Heart right ventricle (tissue), 16 donors: ENCODE measurements around the gene CELSR1. TPM values are rescaled to one million over a fixed set of nuclear protein-coding genes. Genes with fewer than 3 reads are reported as not detected.

Experiments used
- ATAC-seq, 8 donors: fragments of 200-7000 bp; cut with Tn5 transposase; one replicate each; pipeline ENCODE4 v1.9.1; 2020; ENCODE audit warnings: mild to moderate bottlenecking in 8 of 8, moderate library complexity in 8 of 8, moderate number of reproducible peaks in 1 of 8
- DNase-seq, 2 donors: peaks; one replicate each; pipeline ENCODE4 v3.0.0-alpha.2; 2020
- H3K27ac ChIP-seq, 10 donors: fragments of 200-600 bp; sonication (generic) in 2 of 10; one replicate each; pipeline versions ENCODE4 v1.5.0 to v1.8.0; 2020 to 2022; ENCODE audit warnings: mild to moderate bottlenecking in 3 of 10
- H3K27me3 ChIP-seq, 7 donors: fragments of 200-600 bp; one replicate each; pipeline ENCODE4 v1.8.0; 2021 to 2022; ENCODE audit warnings: mild to moderate bottlenecking in 2 of 7
- H3K36me3 ChIP-seq, 9 donors: fragments of 200-600 bp; sonication (generic) in 1 of 9; one replicate each; pipeline versions ENCODE4 v1.5.0 to v1.8.0; 2020 to 2022; ENCODE audit warnings: mild to moderate bottlenecking in 2 of 9
- H3K4me1 ChIP-seq, 9 donors: fragments of 200-600 bp; sonication (generic) in 1 of 9; one replicate each; pipeline versions ENCODE4 v1.5.0 to v1.8.0; 2020 to 2022; ENCODE audit warnings: mild to moderate bottlenecking in 4 of 9
- H3K4me3 ChIP-seq, 10 donors: fragments of 200-600 bp; sonication (generic) in 2 of 10; one replicate each; pipeline versions ENCODE4 v1.5.0 to v1.8.0; 2020 to 2022; ENCODE audit warnings: mild to moderate bottlenecking in 7 of 10, moderate library complexity in 2 of 10
- H3K9me3 ChIP-seq, 11 donors: fragments of 200-600 bp in 10 of 11; sonication (generic) in 2 of 11; one replicate each; pipeline versions ENCODE4 v1.5.0 to v1.8.0; 2013 to 2022; ENCODE audit warnings: mild to moderate bottlenecking in 2 of 11, control low read depth in 1 of 11, moderate library complexity in 1 of 11
- WGBS, 2 donors: extraction: QIAGEN DNeasy Blood & Tissue Kit; methylation state at CpG; one replicate each; pipeline ENCODE4 v1.1.7; 2013; ENCODE audit warnings: inconsistent platforms in 1 of 2; 5-methylcytosine and 5-hydroxymethylcytosine counted together
- intact Hi-C, 10 donors: fragments of 100-400 bp; cut with DNase I; formaldehyde crosslinking; loops; one replicate each; pipeline versions ENCODE4 v1.11.1 to v1.14.2; 2022
- polyA plus RNA-seq, 2 donors: library from polyadenylated mRNA; stranded (reverse); fragments of 200-250 nt; gene quantifications; one replicate each; pipeline ENCODE4 v1.2.3, GENCODE V29; 2013
- total RNA-seq, 10 donors: library from RNA; stranded (reverse); fragmentation: NEBNext Ultra II Directional in 3 of 10; extraction: Animal tissue kit (Norgen Biotek cat#: 25700) in 3 of 10; gene quantifications; one replicate each; pipeline versions ENCODE4 v1.2.1 to v1.2.4, GENCODE V29; 2021 to 2023
- TF ChIP-seq, protein P1 (sequence below), 9 donors: fragments of 200-600 bp; sonication (generic) in 2 of 9; IDR thresholded peaks; one replicate each; pipeline versions ENCODE4 v1.5.0 to v1.8.0; 2021 to 2022; ENCODE audit warnings: antibody characterized with exemption in 9 of 9, mild to moderate bottlenecking in 5 of 9, moderate library complexity in 1 of 9
- donor health status: Arrhythmogenic right ventricular cardiomyopathy.
- donor health status: ischemic (EF 13 %, LVEDD 7.1; RV severe dilation, severe dysfunction).
- donor health status: healthy with polysubstance abuse.
- donor health status: DM: no; HTN: yes; CAD: no.
- donor health status: DM: no; HTN: no; CAD: no.
- donor health status: ischemic (EF 25% LVEDD 6.9; RV normal size, moderate dysfunction).
- donor health status: ischemic (EF 25% LVEDD 5.7; RV mildly dilated, moderate dysfunction).
- donor health status: healthy.
- donor health status: DM: yes; HTN: yes; CAD: no.
- donor health status: Ischemic cardiomyopathy.
- donor health status: ischemic (EF 35%, LVEDD 5.7; RV mildly dilated, moderate dysfunction).
- donor health status: nonischemic (EF 11% LVEDD 7.7; RV severe dilation, severe dysfunction).
- donor health status: DM: yes; HTN: yes; CAD: no.
- donor health status: PGD.
- donor health status: ischemic (EF 29% LVEDD 5.4; RV normal size, mild dysfunction).
- donor health status: nonischemic (EF 23%, LVEDD 6.1; RV moderate dilation, normal function).

Gene CELSR1
- total and polyA plus RNA-seq, 12 donors, result 4.0 to 16.7 (median 11.4) TPM

GRCh38 chr22:46382524-46382923, 154.9 kb downstream of the CELSR1 start:
- Histone ChIP-seq H3K36me3 (no peaks in the 10 kb centered on the region), H3K4me3 (no peak overlapping the region)
- TF ChIP-seq, protein P1, sequence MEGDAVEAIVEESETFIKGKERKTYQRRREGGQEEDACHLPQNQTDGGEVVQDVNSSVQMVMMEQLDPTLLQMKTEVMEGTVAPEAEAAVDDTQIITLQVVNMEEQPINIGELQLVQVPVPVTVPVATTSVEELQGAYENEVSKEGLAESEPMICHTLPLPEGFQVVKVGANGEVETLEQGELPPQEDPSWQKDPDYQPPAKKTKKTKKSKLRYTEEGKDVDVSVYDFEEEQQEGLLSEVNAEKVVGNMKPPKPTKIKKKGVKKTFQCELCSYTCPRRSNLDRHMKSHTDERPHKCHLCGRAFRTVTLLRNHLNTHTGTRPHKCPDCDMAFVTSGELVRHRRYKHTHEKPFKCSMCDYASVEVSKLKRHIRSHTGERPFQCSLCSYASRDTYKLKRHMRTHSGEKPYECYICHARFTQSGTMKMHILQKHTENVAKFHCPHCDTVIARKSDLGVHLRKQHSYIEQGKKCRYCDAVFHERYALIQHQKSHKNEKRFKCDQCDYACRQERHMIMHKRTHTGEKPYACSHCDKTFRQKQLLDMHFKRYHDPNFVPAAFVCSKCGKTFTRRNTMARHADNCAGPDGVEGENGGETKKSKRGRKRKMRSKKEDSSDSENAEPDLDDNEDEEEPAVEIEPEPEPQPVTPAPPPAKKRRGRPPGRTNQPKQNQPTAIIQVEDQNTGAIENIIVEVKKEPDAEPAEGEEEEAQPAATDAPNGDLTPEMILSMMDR (IDR thresholded peaks at IDR 0.05), result no peak

DNA sequence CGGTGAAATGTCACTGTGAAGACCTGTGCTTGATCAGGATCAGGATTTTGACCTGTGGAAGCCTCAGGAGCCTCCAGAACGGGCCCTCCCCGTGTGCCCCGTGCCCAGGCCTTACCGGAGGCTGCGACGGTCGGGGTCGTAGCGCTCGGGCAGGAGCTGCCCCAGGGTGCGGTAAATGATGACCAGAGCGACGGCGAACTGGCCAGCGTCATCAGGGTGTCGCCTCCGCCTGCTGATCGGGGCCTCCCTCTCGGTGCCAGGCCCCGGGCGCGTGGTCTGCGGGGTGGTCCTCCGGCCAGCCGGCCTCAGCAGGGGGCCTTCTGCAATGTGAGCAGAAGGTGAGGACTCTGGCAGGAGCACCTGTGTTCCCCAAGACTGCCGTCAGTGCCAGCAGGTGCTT, 155.7 kb downstream of the CELSR1 start:
- Histone ChIP-seq H3K27ac (no peak overlapping the region), H3K27me3 (no peaks in the 10 kb centered on the region), H3K36me3 (no peaks in the 10 kb centered on the region), H3K4me1 (peaks cover 0 to 15% (median 3%) of the 10 kb centered on the region in 9 donors), H3K9me3 (peaks cover 0 to under 1% (median 0%) of the 10 kb centered on the region in 11 donors), H3K4me3 (no peak overlapping the region)
- WGBS, 2 donors, result 91 to 96% methylated on average over 27 of the region's 27 CpGs
- TF ChIP-seq, protein P1 (IDR thresholded peaks at IDR 0.05), result no peak
- DNase-seq, result no peak
- no peak for ATAC-seq
- intact Hi-C loops, result no loop called here

More at GRCh38 chr22:46382524-46382923, 154.9 kb downstream of the CELSR1 start:
- no peaks in the 10 kb centered on the region for H3K27me3 ChIP-seq
- no peaks in the 10 kb centered on the region for H3K9me3 ChIP-seq
- WGBS, 2 donors, result 89 to 90% methylated on average over 15 of the region's 15 CpGs
- DNase-seq (no peak), ATAC-seq (no peak)
- no peak overlapping the region for H3K27ac ChIP-seq
- intact Hi-C loops, result no loop called here
- H3K4me1 ChIP-seq, result peaks cover 0 to 7% (median 0%) of the 10 kb centered on the region in 9 donors

- no peak overlapping the region for H3K4me3 ChIP-seq
- H3K27ac ChIP-seq, result no peak overlapping the region
- no peaks in the 10 kb centered on the region for H3K27me3 ChIP-seq
- WGBS, 2 donors, result 59 to 63% methylated on average over 5 of the region's 5 CpGs
- TF ChIP-seq, protein P1 (IDR thresholded peaks at IDR 0.05), result no peak
- H3K4me1 ChIP-seq, result peaks cover 0 to 15% (median 3%) of the 10 kb centered on the region in 9 donors
- ATAC-seq, result no peak
- no peak for DNase-seq
- intact Hi-C loops, result no loop called here
- peaks cover 0 to 5% (median 3%) of the 10 kb centered on the region in 11 donors for H3K9me3 ChIP-seq
- H3K36me3 ChIP-seq, result no peaks in the 10 kb centered on the region
Measured at GRCh38 chr22:46381142-46381541, 156.3 kb downstream of the CELSR1 start.

DNA sequence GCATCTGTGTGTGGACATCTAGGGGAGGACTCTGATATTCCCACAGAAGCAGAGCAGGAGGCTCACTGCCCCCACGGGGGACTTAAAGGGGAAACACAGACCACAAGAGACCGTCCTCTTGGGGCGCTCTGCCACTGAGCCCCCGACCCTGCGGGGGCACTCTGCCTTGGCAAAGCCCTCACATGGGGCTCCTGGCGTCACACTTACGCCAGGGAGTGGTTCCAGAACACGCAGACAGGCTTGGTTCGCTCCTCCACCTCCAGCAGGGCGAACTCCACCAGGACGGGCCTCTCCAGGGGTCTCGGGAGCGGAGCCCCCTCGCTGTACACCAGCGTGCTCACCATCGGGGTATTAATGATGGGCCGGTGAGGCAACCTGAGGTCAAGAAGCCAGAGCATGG, 156.8 kb downstream of the CELSR1 start:
- ATAC-seq (no peak), DNase-seq (no peak)
- peaks cover 0 to 15% (median 3%) of the 10 kb centered on the region in 9 donors for H3K4me1 ChIP-seq

More for the DNA sequence above, 156.8 kb downstream of the CELSR1 start:
- WGBS, 2 donors, result 90 to 92% methylated on average over 17 of the region's 17 CpGs
- Histone ChIP-seq H3K27ac (no peak overlapping the region), H3K9me3 (peaks cover 0 to 11% (median 4%) of the 10 kb centered on the region in 11 donors), H3K4me3 (no peak overlapping the region), H3K27me3 (no peaks in the 10 kb centered on the region), H3K36me3 (no peaks in the 10 kb centered on the region)
- intact Hi-C loops, result no loop called here
- TF ChIP-seq, protein P1 (IDR thresholded peaks at IDR 0.05), result no peak
